Fibroblast of upper back skin (primary cell): Measurements from ENCODE around the gene GPANK1.
"Not testable (repeated sequence)": the region's sequence is repeated elsewhere in the genome, so short reads cannot be mapped to it uniquely, and the experiment has no call there.

ENCODE experiments used
- DNase-seq: peaks from one replicate; pipeline ENCODE4 v3.0.0-alpha.2; 2013

GPANK1 gene

GRCh38 chr6:31664790-31665500 lies at the start of gene GPANK1:
Gene GPANK1 (minus strand): TSS chr6:31664997. CDS start chr6:31664478, 519 bp downstream.
- peak; percentile 94 for DNase-seq

- DNase-seq, result no peak
Measured at GRCh38 chr6:31713991-31714684, 49.3 kb upstream of the GPANK1 start.

- no peak for DNase-seq
Measured at GRCh38 chr6:31713465-31713864, 48.7 kb upstream of the GPANK1 start.

- no peak for DNase-seq
Measured at GRCh38 chr6:31712296-31712695, 47.5 kb upstream of the GPANK1 start.

- DNase-seq, result no peak
Measured at GRCh38 chr6:31711233-31711632, 46.4 kb upstream of the GPANK1 start.

- no peak for DNase-seq
Measured at GRCh38 chr6:31710523-31711219, 45.9 kb upstream of the GPANK1 start.

- not testable (repeated sequence) for DNase-seq
Measured at GRCh38 chr6:31709157-31709556, 44.4 kb upstream of the GPANK1 start.

GRCh38 chr6:31708224-31708623 lies 43.4 kb upstream of the GPANK1 start:
- no peak for DNase-seq

GRCh38 chr6:31707701-31708100 lies 42.9 kb upstream of the GPANK1 start:
- DNase-seq, result no peak

- no peak for DNase-seq
Measured at GRCh38 chr6:31706599-31706998, 41.8 kb upstream of the GPANK1 start, which contains the start of gene LY6G6F. Gene LY6G6F (plus strand): TSS chr6:31706866. CDS start chr6:31706907, 41 bp downstream.

GRCh38 chr6:31705931-31706330 lies 41.1 kb upstream of the GPANK1 start:
- DNase-seq, result no peak

- peak; percentile 98 for DNase-seq
Measured at GRCh38 chr6:31702819-31703716, 38.3 kb upstream of the GPANK1 start, which contains the start of gene ABHD16A. Gene ABHD16A (minus strand): TSS chr6:31703324. CDS start chr6:31703281, 43 bp downstream.

- DNase-seq, result no peak
Measured at GRCh38 chr6:31702405-31702818, 37.6 kb upstream of the GPANK1 start.

- DNase-seq, result no peak
Measured at GRCh38 chr6:31701666-31702404, 37.0 kb upstream of the GPANK1 start.

GRCh38 chr6:31700740-31701401 lies 36.1 kb upstream of the GPANK1 start:
- no peak for DNase-seq

- DNase-seq, result no peak
Measured at GRCh38 chr6:31697555-31697954, 32.8 kb upstream of the GPANK1 start.

GRCh38 chr6:31693535-31693934 lies 28.7 kb upstream of the GPANK1 start:
- no peak for DNase-seq

- no peak for DNase-seq
Measured at GRCh38 chr6:31692886-31693285, 28.1 kb upstream of the GPANK1 start.

- no peak for DNase-seq
Measured at GRCh38 chr6:31692353-31692752, 27.6 kb upstream of the GPANK1 start.

GRCh38 chr6:31691564-31692108 lies 26.8 kb upstream of the GPANK1 start:
- DNase-seq, result no peak

- no peak for DNase-seq
Measured at GRCh38 chr6:31691078-31691463, 26.3 kb upstream of the GPANK1 start.
